Keratinocyte (primary cell): ENCODE measurements around the gene MET. TPM values are rescaled to one million over a fixed set of nuclear protein-coding genes. Genes with fewer than 3 reads are reported as not detected.

Source experiments
- DNase-seq: peaks from one replicate; pipeline ENCODE4 v3.0.0-alpha.2; 2011; ENCODE audit warnings: low read depth, missing footprints, low spot score
- FAIRE-seq: peaks from 2 replicates; lab custom pipeline; 2011; peaks lifted over from hg19 to GRCh38; lab: Jason Lieb, UNC
- H2AFZ ChIP-seq: 2 replicates; pipeline ENCODE4 v1.6.0; 2012; ENCODE audit warnings: low read length, control low read depth, inconsistent platforms; ENCODE audit not compliant: control insufficient read depth
- H3K27ac ChIP-seq: 2 replicates; pipeline ENCODE4 v1.5.1; 2011; ENCODE audit warnings: low read length; ENCODE audit not compliant: control insufficient read depth, insufficient read depth
- H3K27me3 ChIP-seq: 3 replicates; pipeline ENCODE4 v1.6.0; 2011; ENCODE audit warnings: low read length; ENCODE audit not compliant: control insufficient read depth, insufficient read depth; ENCODE audit errors: extremely low read depth
- H3K36me3 ChIP-seq, 2 experiments: 2 replicates in 1 of 2; 3 replicates in 1 of 2; pipeline ENCODE4 v1.5.1; 2011; ENCODE audit warnings: low read length in 2 of 2, mild to moderate bottlenecking in 1 of 2; ENCODE audit not compliant: control insufficient read depth in 2 of 2, insufficient read depth in 2 of 2; ENCODE audit errors: extremely low read depth in 1 of 2
- H3K4me1 ChIP-seq: 3 replicates; pipeline ENCODE4 v1.5.1; 2011; ENCODE audit warnings: low read length; ENCODE audit not compliant: control insufficient read depth, insufficient read depth; ENCODE audit errors: extremely low read depth
- H3K4me2 ChIP-seq: 3 replicates; pipeline ENCODE4 v1.6.0; 2011; ENCODE audit warnings: low read depth, low read length; ENCODE audit not compliant: control insufficient read depth, insufficient read depth; ENCODE audit errors: extremely low read depth
- H3K4me3 ChIP-seq, 3 experiments: fragments of 200-600 bp in 1 of 3; sonication (generic) in 1 of 3; 2 replicates in 2 of 3; 3 replicates in 1 of 3; pipeline ENCODE4 v1.5.1; 2011 to 2016; ENCODE audit warnings: low read length in 3 of 3, mild to moderate bottlenecking in 3 of 3, control low read depth in 2 of 3, inconsistent platforms in 1 of 3, low read depth in 1 of 3, mixed read lengths in 1 of 3, mixed run types in 1 of 3, moderate library complexity in 1 of 3; ENCODE audit not compliant: control insufficient read depth in 2 of 3, insufficient read depth in 2 of 3; ENCODE audit errors: extremely low read depth in 1 of 3
- H3K79me2 ChIP-seq: 2 replicates; pipeline ENCODE4 v1.6.0; 2012; ENCODE audit warnings: low read length; ENCODE audit not compliant: control insufficient read depth, insufficient read depth
- H3K9ac ChIP-seq: 3 replicates; pipeline ENCODE4 v1.6.0; 2011; ENCODE audit warnings: low read length; ENCODE audit not compliant: control insufficient read depth, insufficient read depth; ENCODE audit errors: extremely low read depth
- H3K9me1 ChIP-seq: 3 replicates; pipeline ENCODE4 v1.6.0; 2011; ENCODE audit warnings: low read length; ENCODE audit not compliant: control insufficient read depth, insufficient read depth; ENCODE audit errors: extremely low read depth
- H3K9me3 ChIP-seq: 2 replicates; pipeline ENCODE4 v1.5.1; 2012; ENCODE audit warnings: low read depth, low read length; ENCODE audit not compliant: control insufficient read depth
- H4K20me1 ChIP-seq: 3 replicates; pipeline ENCODE4 v1.6.0; 2011; ENCODE audit warnings: low read length; ENCODE audit not compliant: control insufficient read depth, insufficient read depth; ENCODE audit errors: extremely low read depth
- EZH2 ChIP-seq: IDR thresholded peaks from one replicate; pipeline ENCODE4 v1.6.1; 2012; ENCODE audit warnings: inconsistent platforms, mild to moderate bottlenecking, low read length, moderate library complexity
- dilution Hi-C: fragments of 300-500 bp; cut with MboI; formaldehyde crosslinking; loops from one replicate; pipeline ENCODE4 v1.7.0; 2020; ENCODE audit warnings: low sequenced_read_pairs; ENCODE audit not compliant: extremely low pct_ligation_motif_present
- polyA plus RNA-seq, 5 experiments: library from polyadenylated mRNA; depleted of rRNA in 3 of 5; stranded (reverse) in 3 of 5; stranded (forward) in 1 of 5; unstranded in 1 of 5; fragments of >200 nt; gene quantifications; 1 replicate in 1 of 5; 2 replicates in 3 of 5; 3 replicates in 1 of 5; pipeline versions ENCODE4 v1.2.1 to v1.2.3, GENCODE V29; 2011 to 2012; ENCODE audit warnings: missing spikeins in 2 of 5, low read depth in 1 of 5, low replicate concordance in 1 of 5
- TF ChIP-seq, protein P1 (sequence below), 3 experiments: IDR thresholded peaks in 1 of 3; conservative IDR thresholded peaks in 1 of 3; optimal IDR thresholded peaks in 1 of 3; 2 replicates in 2 of 3; 3 replicates in 1 of 3; pipeline versions ENCODE3 to v1.5.1; 2011; ENCODE audit warnings: low read length in 3 of 3, mild to moderate bottlenecking in 3 of 3, moderate library complexity in 2 of 3, control low read depth in 1 of 3, inconsistent platforms in 1 of 3; ENCODE audit not compliant: insufficient read depth in 2 of 3; ENCODE audit errors: extremely low read depth in 1 of 3

Gene MET
- polyA plus RNA-seq, 1 donor (not counting 4 experiments of a cell fraction or from before 2014, with no cell fraction given): 117 TPM

GRCh38 chr7:116632384-116632783 lies 39.6 kb upstream of the MET start:
- no peak overlapping the region for H2AFZ ChIP-seq
- H3K9me1 ChIP-seq: no peaks in the 10 kb centered on the region
- H4K20me1 ChIP-seq: no peaks in the 10 kb centered on the region
- H3K27me3 ChIP-seq: no peaks in the 10 kb centered on the region
- DNase-seq: no peak
- H3K9ac ChIP-seq: peak overlapping the region; percentile 10
- no peak for TF ChIP-seq EZH2
- TF ChIP-seq, protein P1, sequence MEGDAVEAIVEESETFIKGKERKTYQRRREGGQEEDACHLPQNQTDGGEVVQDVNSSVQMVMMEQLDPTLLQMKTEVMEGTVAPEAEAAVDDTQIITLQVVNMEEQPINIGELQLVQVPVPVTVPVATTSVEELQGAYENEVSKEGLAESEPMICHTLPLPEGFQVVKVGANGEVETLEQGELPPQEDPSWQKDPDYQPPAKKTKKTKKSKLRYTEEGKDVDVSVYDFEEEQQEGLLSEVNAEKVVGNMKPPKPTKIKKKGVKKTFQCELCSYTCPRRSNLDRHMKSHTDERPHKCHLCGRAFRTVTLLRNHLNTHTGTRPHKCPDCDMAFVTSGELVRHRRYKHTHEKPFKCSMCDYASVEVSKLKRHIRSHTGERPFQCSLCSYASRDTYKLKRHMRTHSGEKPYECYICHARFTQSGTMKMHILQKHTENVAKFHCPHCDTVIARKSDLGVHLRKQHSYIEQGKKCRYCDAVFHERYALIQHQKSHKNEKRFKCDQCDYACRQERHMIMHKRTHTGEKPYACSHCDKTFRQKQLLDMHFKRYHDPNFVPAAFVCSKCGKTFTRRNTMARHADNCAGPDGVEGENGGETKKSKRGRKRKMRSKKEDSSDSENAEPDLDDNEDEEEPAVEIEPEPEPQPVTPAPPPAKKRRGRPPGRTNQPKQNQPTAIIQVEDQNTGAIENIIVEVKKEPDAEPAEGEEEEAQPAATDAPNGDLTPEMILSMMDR (optimal IDR thresholded peaks at IDR 0.05 in 1 of 3, IDR thresholded peaks at IDR 0.05 in 1 of 3, conservative IDR thresholded peaks at IDR 0.05 in 1 of 3; ENCODE audit: extremely low read depth in 1 of 3, insufficient read depth in 2 of 3, low read length in 3 of 3): no peak
- no peak overlapping the region for H3K4me3 ChIP-seq
- H3K4me2 ChIP-seq: no peak overlapping the region
- no peaks in the 10 kb centered on the region for H3K79me2 ChIP-seq
- H3K27ac ChIP-seq: peak overlapping the region; percentile 88
- no peaks in the 10 kb centered on the region for H3K36me3 ChIP-seq
- H3K4me1 ChIP-seq: peaks cover 62% of the 10 kb centered on the region
- FAIRE-seq: no peak
- dilution Hi-C loops: no loop called here
- H3K9me3 ChIP-seq: no peaks in the 10 kb centered on the region

DNA sequence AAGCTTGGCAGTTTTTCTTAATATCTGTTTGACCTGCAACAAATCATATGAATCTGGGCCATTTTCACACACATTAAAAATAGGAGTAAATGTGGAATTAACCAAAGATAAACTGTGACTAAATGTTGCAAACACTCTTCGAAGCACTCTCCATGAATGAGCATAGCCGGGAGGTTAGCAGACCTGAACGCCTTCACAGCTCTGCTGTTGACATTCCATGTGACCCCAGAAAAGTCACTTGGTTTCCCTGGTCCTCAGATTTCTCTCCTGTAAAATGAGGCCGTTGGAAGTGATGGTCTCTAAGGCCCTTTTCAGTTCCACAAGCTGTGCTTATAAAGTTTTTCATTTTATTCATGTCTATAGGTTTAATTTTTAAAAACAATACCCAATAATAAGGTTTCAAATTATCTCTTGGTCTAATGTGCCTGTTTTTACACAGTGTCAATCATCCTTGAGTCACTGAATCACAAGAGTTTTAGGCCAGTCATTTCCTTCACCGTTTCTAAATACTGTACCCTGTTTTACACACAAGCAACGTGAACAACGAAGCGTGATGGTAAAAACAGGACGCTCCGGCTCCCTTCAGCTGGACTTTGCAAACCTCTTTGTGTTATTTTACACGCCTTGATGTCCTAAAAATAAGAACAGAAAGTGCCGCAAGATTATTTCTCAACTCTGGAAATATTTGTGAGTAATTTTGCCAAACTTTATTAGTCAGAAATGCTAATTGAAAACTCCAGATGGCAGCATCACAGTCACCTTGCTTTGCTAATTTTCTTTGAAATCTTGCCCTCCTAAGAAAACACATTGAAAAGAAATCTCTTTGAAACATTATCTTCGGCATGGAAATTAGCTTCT lies 38.6 kb upstream of the MET start:
- Histone ChIP-seq H3K9me1 (no peaks in the 10 kb centered on the region), H3K79me2 (no peaks in the 10 kb centered on the region), H3K4me3 (peak overlapping the region in 2 of 3 experiments; percentile 43 to 64), H3K4me2 (peak overlapping the region; percentile 94), H3K36me3 (no peaks in the 10 kb centered on the region), H3K27ac (peak overlapping the region; percentile 97), H3K9me3 (no peaks in the 10 kb centered on the region), H2AFZ (peak overlapping the region; percentile 92), H3K27me3 (no peaks in the 10 kb centered on the region), H4K20me1 (no peaks in the 10 kb centered on the region), H3K4me1 (peaks cover 59% of the 10 kb centered on the region), H3K9ac (peak overlapping the region; percentile 82)
- dilution Hi-C loops: no loop called here
- peak; percentile 60 for FAIRE-seq
- DNase-seq: peak; percentile 13
- TF ChIP-seq EZH2: no peak
- TF ChIP-seq, protein P1 (optimal IDR thresholded peaks at IDR 0.05 in 1 of 3, IDR thresholded peaks at IDR 0.05 in 1 of 3, conservative IDR thresholded peaks at IDR 0.05 in 1 of 3; ENCODE audit: extremely low read depth in 1 of 3, insufficient read depth in 2 of 3, low read length in 3 of 3): no peak
